Fibroblast of skin of back (primary cell): ENCODE data around the gene PRMT7. TPM values are rescaled to one million over a fixed set of nuclear protein-coding genes. Genes with fewer than 3 reads are reported as not detected.

Experiments used
- DNase-seq: peaks from one replicate; pipeline ENCODE4 v3.0.0-alpha.2; 2013
- polyA plus RNA-seq, 2 experiments: library from polyadenylated mRNA; unstranded; fragments of 120-200 nt; gene quantifications; one replicate each; pipeline ENCODE4 v1.2.1, GENCODE V29; 2013; ENCODE audit not compliant: insufficient read length in 2 of 2

The PRMT7 gene
- polyA plus RNA-seq (2013, experiment 1 of 2; ENCODE audit: insufficient read length): 30.9 TPM
- polyA plus RNA-seq (2013, experiment 2 of 2; ENCODE audit: insufficient read length): 23.2 TPM

GRCh38 chr16:68310774-68311511 is at the start of gene PRMT7, which contains the start of gene SLC7A6OS:
Gene PRMT7 (plus strand): TSS chr16:68311019. CDS start chr16:68315980, 4,961 bp downstream.
Gene SLC7A6OS (minus strand): TSS chr16:68310946. CDS start chr16:68310926, 20 bp downstream.
- DNase-seq: peak; percentile 91

GRCh38 chr16:68263559-68264127 is 47.2 kb upstream of the PRMT7 start:
- DNase-seq: no peak

GRCh38 chr16:68264128-68265077 is 46.4 kb upstream of the PRMT7 start, which contains the start of gene SLC7A6:
Gene SLC7A6 (plus strand): TSS chr16:68264526. CDS start chr16:68274727, 10,201 bp downstream.
- peak; percentile 79 for DNase-seq

GRCh38 chr16:68265078-68265920 is 45.5 kb upstream of the PRMT7 start:
- DNase-seq: peak; percentile 89

- no peak for DNase-seq
These were observed 43.0 kb upstream of the PRMT7 start for GRCh38 chr16:68267612-68268405.

- no peak for DNase-seq
These were observed 41.0 kb upstream of the PRMT7 start for GRCh38 chr16:68269793-68270192.

GRCh38 chr16:68270353-68270752 is 40.5 kb upstream of the PRMT7 start:
- DNase-seq: no peak

- no peak for DNase-seq
These were observed 38.2 kb upstream of the PRMT7 start for GRCh38 chr16:68272507-68273209.

- DNase-seq: no peak
These were observed 37.4 kb upstream of the PRMT7 start for GRCh38 chr16:68273459-68273858.

GRCh38 chr16:68273896-68274295 is 36.9 kb upstream of the PRMT7 start:
- no peak for DNase-seq

GRCh38 chr16:68274441-68274840 is 36.4 kb upstream of the PRMT7 start:
- no peak for DNase-seq

- no peak for DNase-seq
These were observed 35.1 kb upstream of the PRMT7 start for GRCh38 chr16:68275611-68276191.

- DNase-seq: no peak
These were observed 34.6 kb upstream of the PRMT7 start for GRCh38 chr16:68276223-68276622.

- no peak for DNase-seq
These were observed 30.9 kb upstream of the PRMT7 start for GRCh38 chr16:68279726-68280558.

- DNase-seq: no peak
These were observed 29.3 kb upstream of the PRMT7 start for GRCh38 chr16:68281368-68282063.

GRCh38 chr16:68282064-68282452 is 28.8 kb upstream of the PRMT7 start:
- no peak for DNase-seq

GRCh38 chr16:68283346-68283745 is 27.5 kb upstream of the PRMT7 start:
- no peak for DNase-seq
